Measurements from ENCODE around the gene TTC23L.

Gene TTC23L

DNA sequence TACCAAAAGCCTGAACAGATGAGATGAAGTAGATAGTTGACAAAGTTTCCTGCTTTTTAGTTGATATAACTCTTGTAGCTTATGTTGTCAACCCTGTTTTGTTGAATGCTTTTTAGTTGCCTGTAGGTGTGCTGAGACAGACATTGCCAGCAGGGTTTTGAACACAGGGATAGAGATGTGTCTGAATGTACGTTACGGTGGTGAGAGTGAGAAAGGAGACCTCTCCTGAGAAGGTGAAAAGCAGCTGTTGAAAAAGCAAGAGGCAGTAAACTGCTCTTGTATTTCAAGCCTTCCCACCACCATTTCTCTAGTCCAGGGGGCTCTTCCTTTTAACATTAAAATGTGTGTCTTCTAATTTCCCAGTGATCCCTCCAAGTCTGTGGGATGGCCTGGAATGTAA, 105.1 kb downstream of the TTC23L start:
- no peak overlapping the region for H3K9ac ChIP-seq
- H3K4me2 ChIP-seq (ENCODE audit: low read length) = no peak overlapping the region
- no peak overlapping the region for H2AFZ ChIP-seq
- no peak overlapping the region for H3K4me3 ChIP-seq (ENCODE audit: low read depth, low read length)
- no peaks in the 10 kb centered on the region for H3K4me1 ChIP-seq
- H3K9me3 ChIP-seq (ENCODE audit: control insufficient read depth, low read length) = no peaks in the 10 kb centered on the region
- H3K27me3 ChIP-seq (ENCODE audit: control insufficient read depth, insufficient read depth, low read length) = no peaks in the 10 kb centered on the region
- no peaks in the 10 kb centered on the region for H3K79me2 ChIP-seq
- no peak overlapping the region for H3K27ac ChIP-seq
- H3K36me3 ChIP-seq (ENCODE audit: control insufficient read depth, insufficient read depth, low read length) = no peaks in the 10 kb centered on the region
- TF ChIP-seq, protein P1, sequence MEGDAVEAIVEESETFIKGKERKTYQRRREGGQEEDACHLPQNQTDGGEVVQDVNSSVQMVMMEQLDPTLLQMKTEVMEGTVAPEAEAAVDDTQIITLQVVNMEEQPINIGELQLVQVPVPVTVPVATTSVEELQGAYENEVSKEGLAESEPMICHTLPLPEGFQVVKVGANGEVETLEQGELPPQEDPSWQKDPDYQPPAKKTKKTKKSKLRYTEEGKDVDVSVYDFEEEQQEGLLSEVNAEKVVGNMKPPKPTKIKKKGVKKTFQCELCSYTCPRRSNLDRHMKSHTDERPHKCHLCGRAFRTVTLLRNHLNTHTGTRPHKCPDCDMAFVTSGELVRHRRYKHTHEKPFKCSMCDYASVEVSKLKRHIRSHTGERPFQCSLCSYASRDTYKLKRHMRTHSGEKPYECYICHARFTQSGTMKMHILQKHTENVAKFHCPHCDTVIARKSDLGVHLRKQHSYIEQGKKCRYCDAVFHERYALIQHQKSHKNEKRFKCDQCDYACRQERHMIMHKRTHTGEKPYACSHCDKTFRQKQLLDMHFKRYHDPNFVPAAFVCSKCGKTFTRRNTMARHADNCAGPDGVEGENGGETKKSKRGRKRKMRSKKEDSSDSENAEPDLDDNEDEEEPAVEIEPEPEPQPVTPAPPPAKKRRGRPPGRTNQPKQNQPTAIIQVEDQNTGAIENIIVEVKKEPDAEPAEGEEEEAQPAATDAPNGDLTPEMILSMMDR (IDR thresholded peaks at IDR 0.05) = no peak

DNA sequence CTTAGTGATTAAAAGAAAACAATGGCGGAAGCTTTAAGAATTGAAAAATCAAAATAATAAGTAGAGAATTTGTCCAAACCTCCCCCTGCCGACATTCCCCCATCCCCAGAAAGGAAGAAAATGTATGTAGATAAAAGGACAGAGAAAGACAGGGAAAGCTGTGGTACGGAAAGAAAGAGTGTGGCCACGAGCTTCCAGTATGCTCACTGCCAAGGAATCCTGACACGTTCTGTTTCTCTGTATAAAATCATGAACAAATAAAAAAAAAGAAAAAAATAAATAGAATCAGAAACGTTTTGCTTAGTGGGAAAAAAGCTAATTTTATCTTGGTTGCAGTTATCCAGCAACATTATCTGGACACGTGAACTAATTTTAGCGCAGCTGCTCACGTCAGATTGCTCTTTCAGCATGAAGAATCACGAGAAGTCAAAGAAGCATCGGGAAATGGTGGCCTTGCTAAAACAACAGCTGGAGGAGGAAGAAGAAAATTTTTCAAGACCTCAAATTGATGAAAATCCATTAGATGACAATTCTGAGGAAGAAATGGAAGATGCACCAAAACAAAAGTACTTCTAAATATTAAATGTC, 105.6 kb downstream of the TTC23L start:
- no peaks in the 10 kb centered on the region for H3K9me3 ChIP-seq (ENCODE audit: control insufficient read depth, low read length)
- H3K4me1 ChIP-seq = no peaks in the 10 kb centered on the region
- TF ChIP-seq, protein P1 (IDR thresholded peaks at IDR 0.05) = no peak
- no peak overlapping the region for H3K4me2 ChIP-seq (ENCODE audit: low read length)
- no peaks in the 10 kb centered on the region for H3K27me3 ChIP-seq (ENCODE audit: control insufficient read depth, insufficient read depth, low read length)
- H3K79me2 ChIP-seq = no peaks in the 10 kb centered on the region
- H3K9ac ChIP-seq = no peak overlapping the region
- no peak overlapping the region for H3K4me3 ChIP-seq (ENCODE audit: low read depth, low read length)
- no peak overlapping the region for H3K27ac ChIP-seq
- no peak overlapping the region for H2AFZ ChIP-seq
- no peaks in the 10 kb centered on the region for H3K36me3 ChIP-seq (ENCODE audit: control insufficient read depth, insufficient read depth, low read length)
